ENCODE measurements around the gene SLC16A3. TPM values are rescaled to one million over a fixed set of nuclear protein-coding genes. Genes with fewer than 3 reads are reported as not detected.

Gene SLC16A3
- total and polyA plus RNA-seq, 9 of the 15 experiments (the other 6 are each of a cell fraction or from before 2014, with no cell fraction given) = 0.11 to 5.4 (median 1.2) TPM; not detected in 2

DNA sequence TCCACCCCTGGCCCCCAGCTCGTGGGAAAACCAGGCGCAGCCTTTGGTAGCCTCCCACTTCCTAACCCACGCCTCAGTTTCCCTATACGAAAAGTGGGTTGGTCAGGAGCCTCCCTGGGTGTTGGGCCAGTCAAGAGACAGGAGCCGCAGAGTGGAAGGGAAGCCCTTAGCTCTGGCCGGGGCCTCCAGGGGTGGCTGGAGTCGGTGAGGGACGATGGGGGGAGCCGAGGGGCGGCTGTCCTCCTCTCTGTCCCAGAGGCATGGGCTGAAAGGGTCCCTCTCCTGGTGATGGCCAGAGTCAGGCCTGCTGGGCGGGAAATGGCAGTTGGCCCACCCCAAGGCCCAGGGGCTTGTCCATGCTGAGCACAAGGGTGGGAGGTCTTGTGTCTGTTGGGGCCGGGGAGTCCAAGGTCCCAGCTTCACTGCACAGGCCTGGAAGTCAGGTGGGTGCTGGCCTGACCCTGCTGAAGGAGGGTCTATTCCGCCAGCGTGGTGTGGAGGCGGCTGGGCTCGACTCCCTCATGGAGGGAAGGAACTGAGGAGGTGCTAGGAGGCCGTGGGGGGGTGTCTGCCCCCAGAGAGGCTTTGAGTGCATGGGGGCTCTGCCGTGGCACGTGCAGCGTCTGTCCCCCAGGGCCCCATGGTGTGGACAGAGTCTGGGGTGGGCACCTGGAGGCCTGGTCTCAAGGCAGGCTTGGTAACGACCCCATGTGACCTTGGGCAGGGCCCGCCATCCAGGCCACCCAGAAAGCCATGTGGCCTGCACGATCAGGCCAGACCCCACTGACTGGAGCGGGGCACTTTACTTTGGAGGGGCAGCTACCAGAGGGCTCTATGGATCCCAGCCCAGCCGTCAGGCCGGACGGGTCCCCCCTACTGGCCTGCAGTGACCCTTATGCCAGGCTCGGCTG, 1.1 kb downstream of the SLC16A3 start (continued):
- TF ChIP-seq ZNF584 (CRISPR knock-in tag; IDR thresholded peaks at IDR 0.05; ENCODE audit: low read depth) = no peak
- TF ChIP-seq, protein P1, sequence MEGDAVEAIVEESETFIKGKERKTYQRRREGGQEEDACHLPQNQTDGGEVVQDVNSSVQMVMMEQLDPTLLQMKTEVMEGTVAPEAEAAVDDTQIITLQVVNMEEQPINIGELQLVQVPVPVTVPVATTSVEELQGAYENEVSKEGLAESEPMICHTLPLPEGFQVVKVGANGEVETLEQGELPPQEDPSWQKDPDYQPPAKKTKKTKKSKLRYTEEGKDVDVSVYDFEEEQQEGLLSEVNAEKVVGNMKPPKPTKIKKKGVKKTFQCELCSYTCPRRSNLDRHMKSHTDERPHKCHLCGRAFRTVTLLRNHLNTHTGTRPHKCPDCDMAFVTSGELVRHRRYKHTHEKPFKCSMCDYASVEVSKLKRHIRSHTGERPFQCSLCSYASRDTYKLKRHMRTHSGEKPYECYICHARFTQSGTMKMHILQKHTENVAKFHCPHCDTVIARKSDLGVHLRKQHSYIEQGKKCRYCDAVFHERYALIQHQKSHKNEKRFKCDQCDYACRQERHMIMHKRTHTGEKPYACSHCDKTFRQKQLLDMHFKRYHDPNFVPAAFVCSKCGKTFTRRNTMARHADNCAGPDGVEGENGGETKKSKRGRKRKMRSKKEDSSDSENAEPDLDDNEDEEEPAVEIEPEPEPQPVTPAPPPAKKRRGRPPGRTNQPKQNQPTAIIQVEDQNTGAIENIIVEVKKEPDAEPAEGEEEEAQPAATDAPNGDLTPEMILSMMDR (IDR thresholded peaks at IDR 0.05 in 2 of 3, conservative IDR thresholded peaks at IDR 0.05 in 1 of 3; ENCODE audit: insufficient read depth in 2 of 3, low read depth in 1 of 3, low read length in 3 of 3) = no peak
- TF ChIP-seq FOXO4 (CRISPR knock-in tag; IDR thresholded peaks at IDR 0.05) = peak; percentile 38; the same call in 1 of the 2 replicates
- no peak for TF ChIP-seq SMARCA4 (IDR thresholded peaks at IDR 0.05)
- 0 out of 2 replicates have a peak, but pooled peaks have one; percentile 27 for TF ChIP-seq ZNF197 (CRISPR knock-in tag; IDR thresholded peaks at IDR 0.05; ENCODE audit: low read depth)
- no peak for TF ChIP-seq RFX1 (IDR thresholded peaks at IDR 0.05)
- no peak for TF ChIP-seq ARID2 (IDR thresholded peaks at IDR 0.05)
